ENCODE results near the gene COL4A4. TPM values are rescaled to one million over a fixed set of nuclear protein-coding genes. Genes with fewer than 3 reads are reported as not detected.

COL4A4 gene
- total and polyA plus RNA-seq, 2 of the 4 experiments (the other 2 are of a cell fraction), result 0.02 TPM; not detected in 1

DNA sequence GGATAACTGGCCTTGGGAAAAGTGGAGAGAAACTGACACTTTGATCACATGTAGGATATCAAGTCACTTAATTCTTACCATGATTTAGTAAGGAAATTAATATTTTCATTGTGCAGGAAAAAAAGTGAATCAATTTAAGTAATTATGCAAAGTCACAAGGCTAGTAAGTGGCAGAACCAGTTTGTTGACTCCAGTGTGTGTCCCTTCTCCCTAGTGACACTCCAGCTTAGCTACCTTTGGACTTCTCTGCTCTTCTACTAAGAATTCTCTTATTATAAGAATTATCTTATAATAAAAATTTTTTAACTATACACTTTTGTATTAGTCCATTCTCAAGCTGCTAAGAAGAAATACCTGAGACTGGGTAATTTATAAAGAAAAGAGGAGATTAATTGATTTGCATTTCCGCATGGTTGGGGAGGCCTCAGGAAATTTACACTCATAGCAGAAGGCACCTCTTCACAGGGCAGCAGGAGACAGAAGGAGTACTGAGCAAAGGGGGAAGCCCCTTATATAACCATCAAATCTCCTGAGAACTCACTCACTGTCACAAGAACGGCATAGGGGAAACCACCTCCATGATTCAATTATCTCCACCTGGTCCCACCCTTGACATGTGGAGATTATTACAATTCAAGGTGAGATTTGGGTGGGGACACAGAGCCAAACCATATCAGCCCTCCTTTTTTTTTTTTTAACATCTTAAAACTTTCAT is 13.6 kb downstream of the COL4A4 start:
- Histone ChIP-seq H3K4me3 (ENCODE audit: insufficient read depth, low read depth, low read length) (no peak overlapping the region), H3K36me3 (ENCODE audit: control insufficient read depth, insufficient read depth, low read length) (no peaks in the 10 kb centered on the region), H2BK20ac (ENCODE audit: low read depth, low read length) (no peak overlapping the region), H3K27ac (ENCODE audit: insufficient read depth, low read length) (no peak overlapping the region), H3K79me1 (ENCODE audit: low read depth in 1 of 2, low read length in 2 of 2) (no peaks in the 10 kb centered on the region), H2AK5ac (ENCODE audit: low read depth, low read length) (no peak overlapping the region), H4K91ac (ENCODE audit: insufficient read depth, low read depth, low read length) (no peak overlapping the region), H4K8ac (ENCODE audit: low read depth in 2 of 2, low read length in 2 of 2) (no peak overlapping the region), H3K23ac (ENCODE audit: low read depth, low read length) (no peak overlapping the region), H2BK15ac (ENCODE audit: low read depth, low read length) (no peak overlapping the region), H3K9ac (ENCODE audit: low read depth, low read length) (no peak overlapping the region), H2BK120ac (ENCODE audit: low read depth, low read length) (no peak overlapping the region), H4K20me1 (ENCODE audit: insufficient read depth, low read length) (no peaks in the 10 kb centered on the region), H3K4me2 (ENCODE audit: low read depth, low read length) (no peak overlapping the region), H3K18ac (ENCODE audit: low read depth, low read length) (no peak overlapping the region), H3K4me1 (ENCODE audit: control insufficient read depth, insufficient read depth, low read length) (no peaks in the 10 kb centered on the region), H3K4ac (ENCODE audit: low read depth, low read length) (no peak overlapping the region), H3K14ac (replicated peaks; ENCODE audit: low read depth, low read length) (no peak overlapping the region), H3K9me3 (ENCODE audit: control insufficient read depth, insufficient read depth, low read length) (no peaks in the 10 kb centered on the region), H4K5ac (ENCODE audit: low read depth, low read length) (no peak overlapping the region), H2AFZ (replicated peaks; ENCODE audit: low read length, poor library complexity) (no peak overlapping the region), H2AK9ac (replicated peaks; ENCODE audit: low read depth, low read length, poor library complexity) (no peak overlapping the region), H2BK5ac (ENCODE audit: low read depth, low read length, poor library complexity, severe bottlenecking) (no peak overlapping the region), H3K9me1 (ENCODE audit: insufficient read depth, low read length) (no peaks in the 10 kb centered on the region), H3K27me3 (ENCODE audit: control insufficient read depth, insufficient read depth, low read length) (no peaks in the 10 kb centered on the region; the same call in none of the 2 replicates), H3K56ac (ENCODE audit: extremely low read depth, insufficient read depth, low read length) (no peak overlapping the region)
- no peak for ATAC-seq (ENCODE audit: low read depth)
- in situ Hi-C loops (cut with MboI; ENCODE audit: low sequenced_read_pairs), result no loop called here
- intact Hi-C loops (cut with micrococcal nuclease), result no loop called here
- TF ChIP-seq CHD1 (IDR thresholded peaks at IDR 0.05; ENCODE audit: low read depth, low read length) (no peak), NFE2L2 (IDR thresholded peaks at IDR 0.05; ENCODE audit: low read depth, low read length) (no peak), MAZ (IDR thresholded peaks at IDR 0.05; ENCODE audit: borderline replicate concordance, low read depth, low read length) (no peak), FOS (IDR thresholded peaks at IDR 0.05; ENCODE audit: low read depth, low read length) (no peak), RAD21 (IDR thresholded peaks at IDR 0.05; ENCODE audit: low read length) (no peak)
- WGBS, 2 experiments (ENCODE audit: extremely low coverage in 2 of 2, insufficient read length in 1 of 2), result no CpG with 5 or more reads among the region's 2 CpGs
- no peak for DNase-seq
- CTCF ChIA-PET, result no interaction called here
- no TSS peak for BruUV-seq (replicated peaks)
- dilution Hi-C loops (cut with HindIII; ENCODE audit: low sequenced_read_pairs, unreplicated experiment), result no loop called here
- POLR2A ChIA-PET (ENCODE audit: unreplicated experiment), result interaction anchor here (0.6 kb wide), 2 partner anchors 10 to 751 kb away, joined by 4 to 5 read pairs; no protein-coding TSS in a partner anchor
